ENCODE measurements around the gene MORF4L2.
A peak's percentile ranks its signal among the peaks of the same experiment; 100 is the strongest.

Gene MORF4L2, protein sequence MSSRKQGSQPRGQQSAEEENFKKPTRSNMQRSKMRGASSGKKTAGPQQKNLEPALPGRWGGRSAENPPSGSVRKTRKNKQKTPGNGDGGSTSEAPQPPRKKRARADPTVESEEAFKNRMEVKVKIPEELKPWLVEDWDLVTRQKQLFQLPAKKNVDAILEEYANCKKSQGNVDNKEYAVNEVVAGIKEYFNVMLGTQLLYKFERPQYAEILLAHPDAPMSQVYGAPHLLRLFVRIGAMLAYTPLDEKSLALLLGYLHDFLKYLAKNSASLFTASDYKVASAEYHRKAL

GRCh38 chrX:103686199-103687072 is at the start of gene MORF4L2:
TSS of gene MORF4L2 (minus strand) at chrX:103686699. CDS start at chrX:103677027, 9,672 bp downstream.
- peak; percentile 94 for DNase-seq

GRCh38 chrX:103734125-103734760 is 47.7 kb upstream of the MORF4L2 start:
- DNase-seq = no peak

DNA sequence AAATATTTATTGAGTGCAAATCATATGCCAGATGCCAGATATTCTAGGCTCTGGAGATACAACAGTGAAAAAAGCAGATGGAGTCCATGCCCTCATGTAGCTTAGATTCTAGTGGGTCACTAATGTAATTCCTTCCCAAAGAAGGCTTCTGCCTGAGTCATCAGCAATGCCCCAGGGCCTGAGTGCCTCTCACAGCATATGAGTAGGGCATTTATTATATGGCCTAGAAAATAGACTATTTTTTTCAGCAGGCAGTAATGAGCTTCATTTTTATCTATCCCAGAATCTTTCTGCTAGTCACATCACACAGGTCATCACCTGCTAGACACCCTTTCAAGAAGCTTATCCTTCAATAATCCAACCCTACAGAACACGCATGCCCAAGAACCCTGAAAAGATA is 46.5 kb upstream of the MORF4L2 start:
- DNase-seq = no peak

DNA sequence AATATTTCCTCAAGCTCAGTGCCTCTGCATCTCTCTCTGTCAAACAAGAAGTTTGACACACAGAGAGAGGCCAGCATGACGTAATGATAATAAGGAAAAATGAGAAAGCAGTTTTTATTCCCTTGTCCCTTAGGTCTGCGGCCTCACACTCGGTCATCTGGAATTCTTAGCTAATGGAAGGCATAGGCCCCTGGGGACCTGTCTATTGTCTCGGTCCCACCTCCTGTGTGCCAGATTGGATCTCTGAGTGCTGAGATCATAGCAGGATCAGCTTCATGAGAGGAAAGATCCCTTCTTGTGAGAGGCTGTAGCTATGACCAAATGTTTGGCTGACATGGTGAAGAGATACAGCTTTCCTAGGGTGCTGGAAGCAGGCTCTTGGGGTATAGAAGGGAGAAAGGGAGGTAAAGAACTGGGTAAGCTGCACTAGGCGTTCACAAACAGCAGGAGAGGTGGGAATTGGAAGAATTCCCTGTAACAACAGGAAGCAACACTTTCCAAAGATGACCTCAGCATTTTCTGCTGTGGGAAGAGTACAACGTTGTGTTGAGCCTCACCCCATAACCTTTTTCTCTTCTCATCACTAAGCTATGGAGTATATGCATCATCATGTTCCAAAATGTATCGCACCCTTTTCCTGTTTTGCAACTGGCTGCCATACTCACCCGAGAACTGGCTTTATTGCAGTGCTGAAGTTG is 44.4 kb upstream of the MORF4L2 start:
- DNase-seq = no peak

DNA sequence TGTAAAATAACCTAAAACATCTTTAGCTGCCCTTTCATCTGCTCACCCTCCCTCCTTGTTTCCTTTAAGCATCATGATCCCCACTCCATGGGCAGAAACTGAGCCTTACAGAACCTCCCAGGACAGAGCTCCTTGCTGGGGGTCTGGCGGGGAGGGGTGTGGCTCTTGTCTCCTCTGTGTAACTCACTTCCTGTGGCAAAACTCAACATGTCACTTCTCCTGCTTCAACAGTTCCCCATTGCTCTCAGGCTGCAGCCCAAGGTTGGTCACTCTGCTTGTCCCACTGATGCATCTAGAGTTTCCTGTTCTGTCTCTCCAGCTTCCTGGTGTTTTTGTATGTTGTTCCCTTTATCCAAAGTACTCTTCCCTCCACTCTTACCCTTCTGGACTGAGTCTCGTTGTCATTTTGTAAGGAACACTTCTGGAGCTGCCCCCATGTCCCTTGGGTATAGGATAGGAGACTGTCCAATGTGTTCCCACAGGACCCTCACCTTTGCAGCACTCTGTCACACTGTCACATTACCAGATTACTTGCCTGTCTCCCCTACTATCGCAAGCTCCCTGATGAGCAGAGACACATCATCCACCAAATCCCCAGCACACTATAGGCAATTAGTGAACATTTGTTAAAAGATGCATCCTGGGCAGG is 43.8 kb upstream of the MORF4L2 start:
- DNase-seq = no peak

- no peak for DNase-seq
Observed at GRCh38 chrX:103729015-103729414, 42.5 kb upstream of the MORF4L2 start.

DNA sequence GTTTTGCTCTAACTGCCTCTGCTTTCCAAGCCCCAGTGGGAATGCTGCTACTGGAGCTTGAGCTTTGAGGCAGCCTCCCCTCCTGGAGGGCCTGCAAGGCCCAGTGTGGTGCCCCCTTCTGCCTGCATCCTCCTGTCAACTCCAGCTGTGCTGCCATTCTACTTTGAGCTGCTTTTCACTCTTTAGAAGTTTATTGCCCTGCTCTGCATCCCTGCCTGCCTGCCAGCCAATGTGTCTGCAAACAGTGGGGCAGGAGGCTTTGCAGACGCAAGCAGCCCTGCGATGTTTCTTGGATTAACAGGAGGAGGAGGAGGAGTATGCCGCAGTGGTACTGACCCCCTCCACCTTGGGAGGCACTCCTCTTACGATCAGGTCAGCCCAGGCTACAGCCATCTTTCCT is 40.6 kb upstream of the MORF4L2 start:
- no peak for DNase-seq

DNA sequence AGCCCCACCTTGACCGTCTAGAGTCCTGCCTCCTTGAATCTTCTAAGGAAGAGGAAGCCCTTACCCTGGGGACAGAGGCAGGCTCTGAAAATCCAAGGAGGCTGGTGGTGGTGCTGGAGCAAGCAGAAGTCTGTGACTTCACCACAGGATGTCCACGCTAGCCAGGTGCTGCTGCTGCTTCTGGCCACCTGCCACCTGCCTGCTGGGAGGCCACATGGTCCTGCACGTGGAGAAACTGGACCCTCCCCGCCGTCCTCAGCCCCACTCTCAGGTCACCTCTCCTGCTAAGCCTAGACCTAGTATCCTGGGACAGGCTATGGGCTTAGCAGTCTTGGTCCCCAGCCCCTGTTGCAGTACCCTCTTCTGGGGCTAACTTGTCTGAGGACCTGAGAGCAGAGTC is 40.0 kb upstream of the MORF4L2 start:
- DNase-seq = no peak

DNA sequence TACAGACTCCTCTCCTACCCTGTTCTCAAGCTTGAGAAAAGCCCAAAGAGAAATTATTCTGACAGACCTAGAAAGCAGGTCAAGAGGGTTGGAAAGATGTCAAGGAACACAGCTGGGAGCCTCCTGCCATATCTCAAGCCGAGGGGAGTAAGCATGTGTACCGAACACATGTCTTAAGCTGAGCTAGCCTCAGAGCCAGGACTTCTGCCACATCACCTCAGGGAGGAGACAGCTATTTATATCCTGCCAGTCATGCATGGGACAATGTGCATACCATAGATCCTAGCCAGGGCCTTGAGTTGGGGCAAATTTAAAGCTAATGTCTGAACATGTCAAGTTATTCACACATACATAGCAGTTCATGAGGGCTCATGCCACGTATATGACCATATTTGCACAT is 36.0 kb upstream of the MORF4L2 start:
- no peak for DNase-seq

DNA sequence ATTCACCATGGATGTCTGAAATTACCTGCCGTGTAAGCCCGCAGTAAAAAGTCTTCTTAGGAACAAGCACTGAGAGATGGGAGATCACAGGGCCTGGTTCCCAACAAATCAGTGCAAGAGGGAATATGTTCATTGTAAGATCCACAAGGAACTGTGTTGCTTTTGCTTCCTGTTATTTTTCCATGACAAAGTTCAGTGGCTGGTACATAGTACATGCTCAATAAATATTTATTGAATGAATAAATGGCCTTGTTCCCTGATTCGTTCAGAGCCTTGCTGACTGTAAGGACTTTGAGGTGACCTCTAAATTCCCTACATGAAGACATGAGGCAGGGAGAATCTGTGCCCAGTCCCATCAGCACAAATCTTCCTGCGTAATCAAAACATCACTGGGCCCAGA is 31.6 kb upstream of the MORF4L2 start:
- no peak for DNase-seq

DNA sequence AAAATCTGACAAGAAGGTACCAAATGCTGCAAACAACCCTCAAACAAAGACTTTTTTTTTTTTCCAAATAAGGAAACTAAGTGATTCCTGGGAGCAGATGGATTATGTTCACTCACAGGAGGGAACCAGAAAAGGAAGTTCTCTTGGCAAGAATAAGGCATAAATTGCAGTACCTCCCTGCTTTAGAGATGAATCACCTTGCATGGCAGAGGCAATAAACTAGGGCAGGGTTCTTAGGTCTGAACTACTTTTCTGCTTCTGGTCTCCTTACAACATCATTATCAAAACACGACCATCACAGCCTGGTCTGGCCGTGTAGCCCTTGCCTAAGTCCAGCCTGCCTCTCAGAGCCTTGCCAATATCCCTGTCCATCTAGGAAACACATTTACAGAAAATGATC is 30.5 kb upstream of the MORF4L2 start:
- no peak for DNase-seq

DNA sequence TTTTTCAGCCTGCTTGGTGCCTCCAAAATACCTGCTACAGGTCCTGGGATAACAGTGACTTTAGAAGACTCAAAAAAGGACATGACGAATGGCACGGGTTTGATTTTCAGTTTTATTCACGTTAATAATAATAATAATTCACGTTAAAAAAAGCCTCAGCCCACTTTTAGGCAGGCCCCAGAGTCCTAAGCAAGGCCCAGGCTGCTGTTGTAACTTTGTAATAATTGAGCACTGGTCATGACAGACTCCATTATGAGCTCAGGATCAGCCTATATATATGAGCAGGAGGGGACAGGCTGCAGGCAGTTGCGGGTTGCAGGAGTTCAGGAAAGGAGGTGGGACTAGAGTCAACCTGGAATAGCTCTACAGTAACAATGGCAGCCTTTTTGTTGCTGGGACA is 24.1 kb upstream of the MORF4L2 start, which contains the start of gene TMEM31:
Gene TMEM31, plus strand, starts transcription at position 301 of the 400 bp plus-strand sequence. CDS start 1,350 bp downstream, outside the sequence.
- DNase-seq = no peak

DNA sequence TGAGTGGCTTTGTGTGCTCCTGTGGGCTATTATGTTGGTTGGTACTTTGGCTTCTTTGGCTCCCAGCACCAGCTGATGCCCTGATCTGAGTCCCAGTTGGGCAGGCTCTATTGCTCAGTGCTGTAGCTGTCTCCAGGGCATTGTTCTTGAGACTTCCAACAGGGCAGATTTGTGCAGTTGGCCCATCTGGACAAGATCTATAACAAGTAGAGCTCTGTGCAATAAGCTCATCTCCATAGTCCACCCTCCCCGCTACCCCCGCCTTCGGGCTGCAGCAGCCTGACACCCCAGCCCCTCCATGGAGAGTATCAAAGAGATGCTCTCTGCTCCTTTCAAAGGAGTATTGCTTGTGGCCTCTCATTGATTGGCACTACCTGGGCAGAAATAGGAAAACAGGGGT is 18.4 kb upstream of the MORF4L2 start:
- DNase-seq = no peak

DNA sequence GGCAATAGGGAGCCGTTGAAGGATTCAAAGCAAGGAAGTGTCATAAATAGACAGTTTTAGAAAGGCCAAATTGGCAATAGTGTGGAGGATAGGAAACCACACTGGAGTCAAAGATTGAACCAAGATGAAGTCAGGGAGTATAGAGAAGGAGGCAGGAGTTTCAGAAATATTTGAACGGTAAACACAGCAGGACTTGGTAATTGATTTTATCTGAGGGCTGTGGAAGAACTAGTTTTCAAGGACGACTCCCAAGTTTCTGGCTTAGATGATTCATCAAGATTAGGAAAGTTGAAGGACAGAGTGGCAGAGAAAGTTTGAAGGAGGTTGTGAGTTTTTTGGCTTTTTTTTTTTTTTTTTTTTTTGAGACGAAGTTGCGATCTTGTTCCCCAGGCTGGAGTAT is 12.7 kb upstream of the MORF4L2 start:
- no peak for DNase-seq

- no peak for DNase-seq
Observed at GRCh38 chrX:103697687-103698086, 11.2 kb upstream of the MORF4L2 start.

DNA sequence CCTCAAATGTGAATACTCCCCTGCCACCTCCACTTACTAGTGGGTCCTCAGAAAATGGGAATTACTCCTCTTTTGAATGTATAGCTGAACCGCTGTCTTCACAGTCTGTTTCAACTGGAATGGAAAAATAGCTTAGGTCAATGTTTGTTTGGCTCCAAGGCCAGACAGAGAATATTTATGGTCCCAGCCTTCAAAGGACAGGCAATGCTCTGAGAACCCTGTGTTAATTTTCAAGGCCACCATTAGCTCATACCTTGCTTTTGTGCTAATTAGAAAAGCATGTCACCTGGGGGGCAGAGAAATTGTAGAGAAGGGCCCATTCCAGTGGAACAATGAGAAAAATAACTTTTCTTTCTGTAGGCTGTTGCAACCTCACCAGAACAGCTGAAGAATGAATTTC is 4.6 kb upstream of the MORF4L2 start:
- DNase-seq = no peak

- peak; percentile 43 for DNase-seq
Observed at GRCh38 chrX:103688946-103689345, 2.4 kb upstream of the MORF4L2 start.

- DNase-seq = peak; percentile 69
Observed at GRCh38 chrX:103687696-103688201, 1.2 kb upstream of the MORF4L2 start.

DNA sequence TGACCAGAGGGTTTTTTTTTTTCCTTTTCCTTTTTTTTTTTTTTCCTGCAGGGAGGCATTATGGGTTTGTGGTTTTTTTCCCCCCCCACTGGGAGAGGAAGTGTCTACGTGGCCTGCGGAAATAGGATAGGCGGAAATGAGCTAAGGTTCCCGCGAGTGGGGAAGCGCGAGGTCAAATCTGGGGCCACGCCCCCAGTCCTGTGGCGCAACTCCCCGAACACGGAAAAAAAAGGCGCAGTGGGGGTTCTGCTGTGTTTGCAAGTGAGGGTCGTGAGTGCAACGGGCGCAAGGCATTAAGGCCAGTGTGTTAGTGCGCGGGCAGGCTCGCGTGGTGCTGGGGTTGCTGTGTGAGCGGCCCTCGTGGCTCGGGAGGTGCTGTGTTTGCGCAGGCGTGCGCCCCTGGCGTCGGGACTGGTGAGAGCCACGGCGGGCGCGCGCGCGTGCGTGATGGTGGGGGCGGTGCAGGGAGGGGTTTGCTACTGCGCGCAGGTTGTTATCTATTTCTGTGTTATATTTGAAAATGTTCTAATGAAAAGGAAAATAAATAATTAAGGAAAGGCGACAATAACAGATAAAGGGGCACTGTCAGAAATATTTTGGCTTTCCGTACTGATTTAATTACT is 685 bp upstream of the MORF4L2 start:
- peak; percentile 89 for DNase-seq

DNA sequence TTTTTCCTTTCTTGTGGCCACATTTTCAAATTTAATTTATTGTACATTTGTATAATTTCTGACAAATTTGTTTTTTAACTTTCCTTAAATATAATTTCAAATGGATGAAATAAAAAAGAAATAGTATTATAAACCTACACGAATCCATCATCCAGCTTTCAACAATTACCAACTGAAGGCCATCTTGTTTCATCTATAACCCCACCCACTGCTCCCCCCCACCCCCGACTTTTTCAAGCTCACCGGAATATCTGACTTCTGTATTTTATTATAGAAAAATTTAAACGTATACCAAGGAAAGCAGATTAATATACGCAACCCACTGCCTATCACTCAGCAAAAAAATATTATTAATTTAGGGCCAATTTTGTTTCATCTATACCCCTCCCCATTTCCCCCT is 1.1 kb downstream of the MORF4L2 start:
- no peak for DNase-seq

DNA sequence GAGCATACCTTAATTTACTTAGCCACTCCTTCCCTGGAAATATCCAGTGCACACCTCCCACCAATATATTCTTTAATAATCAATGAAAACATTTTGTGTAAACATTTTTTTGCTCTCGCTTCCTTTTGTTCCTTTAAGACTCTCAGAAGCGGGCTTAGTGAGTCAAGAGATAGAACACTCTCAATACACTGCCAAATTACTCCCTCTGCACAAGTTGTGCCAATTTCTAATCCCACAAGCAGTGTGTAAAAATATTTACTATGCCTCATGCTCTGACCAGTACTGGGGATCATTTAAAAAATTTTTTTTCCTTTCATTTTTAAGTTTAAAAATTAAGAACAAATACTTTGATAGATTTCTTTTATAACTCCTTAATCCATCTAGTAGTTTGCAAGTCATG is 5.1 kb downstream of the MORF4L2 start:
- DNase-seq = no peak

Data from CD4-positive, alpha-beta T cell treated with Interleukin-10 for 1 hour (primary cell).